ENCODE results near the gene GPR137B.

GRCh38 chr1:236209713-236210112 lies 67.4 kb downstream of the GPR137B start:
- TF ChIP-seq CTCF (conservative IDR thresholded peaks at IDR 0.05 in 1 of 2, IDR thresholded peaks at IDR 0.05 in 1 of 2; ENCODE audit: low read depth in 1 of 2, low read length in 2 of 2) (no peak), EZH2 (IDR thresholded peaks at IDR 0.05; ENCODE audit: low read length, missing control alignments) (no peak)

Data from fibroblast of lung (primary cell).